Measurements from ENCODE around the gene EIF1AD.

- no peak for TF ChIP-seq EZH2 (IDR thresholded peaks at IDR 0.05; ENCODE audit: borderline replicate concordance)
- TF ChIP-seq CTCF (IDR thresholded peaks at IDR 0.05; ENCODE audit: poor library complexity) = no peak
Observed at GRCh38 chr11:65964906-65965305, 37.1 kb downstream of the EIF1AD start.
